Esophagus muscularis mucosa (tissue), 3 donors: ENCODE measurements around the gene CDH18.

ENCODE experiments used
- CTCF ChIP-seq, 3 experiments: fragments of 200-600 bp in 2 of 3; fragments of 450-650 bp in 1 of 3; sonication (generic) in 2 of 3; IDR thresholded peaks; one replicate each; pipeline ENCODE4 v1.5.1; 2017 to 2019; ENCODE audit warnings: antibody characterized with exemption in 3 of 3, mild to moderate bottlenecking in 2 of 3, moderate library complexity in 1 of 3
- POLR2A ChIP-seq: fragments of 450-650 bp; IDR thresholded peaks from one replicate; pipeline ENCODE4 v1.6.1; 2017; ENCODE audit warnings: antibody characterized with exemption, moderate library complexity, mild to moderate bottlenecking, low read depth

- TF ChIP-seq CTCF (IDR thresholded peaks at IDR 0.05) (no peak), POLR2A (no peak)
Measured at GRCh38 chr5:19885040-19885824, 102.8 kb downstream of the CDH18 start.
